CD14-positive monocyte (primary cell): ENCODE measurements around the gene NFATC2. TPM values are rescaled to one million over a fixed set of nuclear protein-coding genes. Genes with fewer than 3 reads are reported as not detected.

ENCODE experiments used
- DNase-seq, 3 donors: peaks; one replicate each; pipeline ENCODE4 v3.0.0-alpha.2; 2011 to 2022
- H2AFZ ChIP-seq: 2 replicates; pipeline ENCODE4 v1.6.0; 2012; ENCODE audit warnings: mild to moderate bottlenecking, low read depth, low read length, inconsistent platforms; ENCODE audit not compliant: insufficient read depth, poor library complexity, severe bottlenecking
- H3K27ac ChIP-seq, 2 donors: 1 replicate in 1 of 2; 2 replicates in 1 of 2; pipeline ENCODE4 v1.5.1; 2012 to 2013; ENCODE audit warnings: low read length in 2 of 2, control low read depth in 1 of 2, inconsistent platforms in 1 of 2, low read depth in 1 of 2, mild to moderate bottlenecking in 1 of 2
- H3K27me3 ChIP-seq, 2 donors: one replicate each; pipeline versions ENCODE4 v1.6.0 to v1.6.1; 2011 to 2013; ENCODE audit warnings: low read length in 2 of 2; ENCODE audit not compliant: control insufficient read depth in 2 of 2, insufficient read depth in 2 of 2
- H3K36me3 ChIP-seq, 2 donors: replicated peaks in 1 of 2; 1 replicate in 1 of 2; 2 replicates in 1 of 2; pipeline versions ENCODE4 v1.5.1 to v1.6.1; 2012 to 2013; ENCODE audit warnings: low read length in 2 of 2, control low read depth in 1 of 2, inconsistent platforms in 1 of 2, mild to moderate bottlenecking in 1 of 2; ENCODE audit not compliant: insufficient read depth in 2 of 2, control insufficient read depth in 1 of 2
- H3K4me1 ChIP-seq, 2 donors: 1 replicate in 1 of 2; 2 replicates in 1 of 2; pipeline versions ENCODE4 v1.5.1 to v1.6.1; 2012 to 2013; ENCODE audit warnings: low read length in 2 of 2, control low read depth in 1 of 2, inconsistent platforms in 1 of 2, mild to moderate bottlenecking in 1 of 2, moderate library complexity in 1 of 2; ENCODE audit not compliant: insufficient read depth in 2 of 2, control insufficient read depth in 1 of 2
- H3K4me2 ChIP-seq: replicated peaks from 2 replicates; pipeline ENCODE3; 2012; ENCODE audit warnings: low read length, moderate library complexity, mild to moderate bottlenecking; ENCODE audit not compliant: poor library complexity, severe bottlenecking; ENCODE audit errors: extremely low read depth
- H3K4me3 ChIP-seq, 3 experiments: fragments of 200-600 bp in 1 of 3; sonication (generic) in 1 of 3; replicated peaks in 1 of 3; 1 replicate in 2 of 3; 2 replicates in 1 of 3; pipeline ENCODE4 v1.5.1; 2011 to 2013; ENCODE audit warnings: low read length in 3 of 3, mild to moderate bottlenecking in 3 of 3, control low read depth in 2 of 3, low read depth in 2 of 3, inconsistent platforms in 1 of 3, moderate library complexity in 1 of 3
- H3K79me2 ChIP-seq: 2 replicates; pipeline ENCODE4 v1.6.0; 2012; ENCODE audit warnings: mild to moderate bottlenecking, control low read depth, inconsistent platforms, low read length, moderate library complexity; ENCODE audit not compliant: insufficient read depth
- H3K9ac ChIP-seq: 2 replicates; pipeline ENCODE4 v1.6.0; 2017; ENCODE audit warnings: low read length, mild to moderate bottlenecking; ENCODE audit not compliant: insufficient read depth, poor library complexity, severe bottlenecking
- H3K9me3 ChIP-seq, 2 donors: replicated peaks in 1 of 2; 1 replicate in 1 of 2; 2 replicates in 1 of 2; pipeline versions ENCODE4 v1.5.1 to v1.6.1; 2012 to 2013; ENCODE audit warnings: low read length in 2 of 2, control low read depth in 1 of 2; ENCODE audit not compliant: control insufficient read depth in 1 of 2, insufficient read depth in 1 of 2
- H4K20me1 ChIP-seq: 2 replicates; pipeline ENCODE4 v1.6.0; 2012; ENCODE audit warnings: mild to moderate bottlenecking, low read length, control low read depth, moderate library complexity; ENCODE audit not compliant: insufficient read depth
- H3K27ac Mint-ChIP-seq, 7 donors: one replicate each; pipeline ENCODE4 v1.8.0; 2020; ENCODE audit warnings: mild to moderate bottlenecking in 7 of 7, mixed read lengths in 7 of 7, moderate library complexity in 6 of 7, inconsistent platforms in 2 of 7
- H3K27me3 Mint-ChIP-seq, 3 donors: one replicate each; pipeline ENCODE4 v1.8.0; 2021 to 2022; ENCODE audit warnings: low read depth in 3 of 3, mild to moderate bottlenecking in 3 of 3, mixed read lengths in 3 of 3, moderate library complexity in 3 of 3, inconsistent platforms in 1 of 3
- H3K36me3 Mint-ChIP-seq, 2 donors: one replicate each; pipeline ENCODE4 v1.8.0; 2020; ENCODE audit warnings: mixed read lengths in 2 of 2, inconsistent platforms in 1 of 2, mild to moderate bottlenecking in 1 of 2
- H3K4me1 Mint-ChIP-seq: one replicate; pipeline ENCODE4 v1.8.0; 2020; ENCODE audit warnings: mild to moderate bottlenecking, mixed read lengths
- H3K4me3 Mint-ChIP-seq, 2 donors: one replicate each; pipeline ENCODE4 v1.8.0; 2020; ENCODE audit warnings: mild to moderate bottlenecking in 2 of 2, mixed read lengths in 2 of 2, moderate library complexity in 1 of 2
- H3K9me3 Mint-ChIP-seq, 7 donors: one replicate each; pipeline ENCODE4 v1.8.0; 2020 to 2022; ENCODE audit warnings: mixed read lengths in 7 of 7, mild to moderate bottlenecking in 6 of 7, moderate library complexity in 6 of 7, inconsistent platforms in 2 of 7
- WGBS: methylation state at CpG from one replicate; pipeline ENCODE4 v1.1.5; 2013; ENCODE audit warnings: missing lambda C conversion rate; ENCODE audit not compliant: insufficient coverage; 5-methylcytosine and 5-hydroxymethylcytosine counted together
- intact Hi-C, 2 donors: fragments of 100-400 bp; cut with micrococcal nuclease; formaldehyde crosslinking; loops; one replicate each; pipeline versions ENCODE4 v1.15.0 to v1.15.1; 2023
- polyA plus RNA-seq, 3 donors: library from polyadenylated mRNA; depleted of rRNA in 1 of 3; unstranded in 2 of 3; stranded (reverse) in 1 of 3; fragments of 300-500 nt in 2 of 3; fragments of >200 nt in 1 of 3; fragmentation: Illumina TruSeq in 2 of 3; gene quantifications; 1 replicate in 2 of 3; 2 replicates in 1 of 3; pipeline ENCODE4 v1.2.3, GENCODE V29; 2012 to 2021
- TF ChIP-seq, protein P1 (sequence below): fragments of 200-600 bp; IDR thresholded peaks from one replicate; pipeline ENCODE4 v1.8.0; 2022; ENCODE audit warnings: antibody characterized with exemption, mild to moderate bottlenecking

NFATC2 gene
- polyA plus RNA-seq, 3 donors, result 0.03 to 0.18 (median 0.11) TPM

DNA sequence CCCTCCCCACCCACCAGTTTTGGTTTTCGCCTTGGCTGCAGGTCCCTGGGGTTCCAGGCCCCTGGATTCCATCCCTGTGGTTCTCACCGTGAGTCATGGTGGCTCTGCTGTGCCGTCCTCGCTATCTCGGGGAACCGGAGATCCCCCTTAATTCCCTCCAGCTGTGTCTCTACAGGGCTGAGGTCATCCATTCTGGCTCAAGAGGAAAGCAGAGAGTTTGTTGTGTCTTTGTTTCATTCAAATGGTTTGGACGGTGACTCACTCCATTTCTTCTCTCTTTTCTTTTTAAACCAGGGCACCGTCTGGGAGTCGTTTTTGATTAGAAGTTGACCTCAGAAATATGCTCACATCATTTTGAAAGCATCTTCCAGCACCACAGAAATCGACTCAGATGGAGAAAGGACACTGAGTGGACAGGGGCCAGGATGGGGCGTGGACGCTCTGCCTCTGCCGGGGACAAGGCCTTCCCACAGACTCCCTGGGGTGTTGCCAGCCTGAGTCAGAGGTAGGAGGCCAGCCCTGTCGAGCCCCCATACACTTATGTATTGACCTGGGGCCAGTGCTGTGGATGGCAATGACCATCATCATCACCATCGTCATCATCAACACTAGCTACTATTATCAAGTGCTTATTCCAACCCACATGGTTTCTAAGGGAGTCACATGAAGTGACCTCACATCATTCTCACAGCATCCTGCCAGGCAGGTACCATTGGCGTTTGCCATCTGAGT is 176.2 kb downstream of the NFATC2 start:
- peaks cover 2 to 8% (median 2%) of the 10 kb centered on the region in 7 donors for H3K9me3 Mint-ChIP-seq
- no peak overlapping the region for H2AFZ ChIP-seq

DNA sequence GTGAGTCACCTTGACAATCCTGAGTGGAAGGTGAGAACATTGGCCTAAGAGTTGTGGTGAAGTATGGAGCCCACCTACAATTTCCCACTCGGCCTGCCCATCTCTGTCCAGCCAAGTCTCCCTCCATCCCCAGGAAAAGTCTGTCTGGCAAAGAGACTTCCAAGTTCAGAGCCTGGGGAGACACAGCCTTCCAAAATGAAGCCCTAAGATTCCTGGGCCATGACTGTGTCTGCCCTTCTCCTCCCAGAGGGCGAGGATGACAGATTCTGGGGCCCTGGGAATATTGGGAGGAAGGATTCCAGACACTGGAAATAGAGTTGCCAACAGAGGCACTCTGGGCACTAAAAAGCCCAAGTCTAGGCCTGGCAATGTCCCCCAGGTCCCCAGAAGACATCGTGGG is 176.8 kb downstream of the NFATC2 start:
- H3K36me3 Mint-ChIP-seq, result no peaks in the 10 kb centered on the region
- Histone ChIP-seq H3K27ac (no peak overlapping the region), H3K9ac (no peak overlapping the region), H3K4me2 (no peak overlapping the region), H4K20me1 (no peaks in the 10 kb centered on the region), H3K79me2 (no peaks in the 10 kb centered on the region), H3K27me3 (no peaks in the 10 kb centered on the region), H2AFZ (no peak overlapping the region), H3K36me3 (no peaks in the 10 kb centered on the region), H3K9me3 (no peaks in the 10 kb centered on the region), H3K4me3 (no peak overlapping the region), H3K4me1 (no peaks in the 10 kb centered on the region)
- DNase-seq, result no peak
- H3K27ac Mint-ChIP-seq, result no peak overlapping the region
- peaks cover 3 to 7% (median 6%) of the 10 kb centered on the region in 3 donors for H3K27me3 Mint-ChIP-seq
- WGBS, result 100% methylated on average over 1 of the region's 3 CpGs
- peaks cover 2 to 8% (median 2%) of the 10 kb centered on the region in 7 donors for H3K9me3 Mint-ChIP-seq
- TF ChIP-seq, protein P1, sequence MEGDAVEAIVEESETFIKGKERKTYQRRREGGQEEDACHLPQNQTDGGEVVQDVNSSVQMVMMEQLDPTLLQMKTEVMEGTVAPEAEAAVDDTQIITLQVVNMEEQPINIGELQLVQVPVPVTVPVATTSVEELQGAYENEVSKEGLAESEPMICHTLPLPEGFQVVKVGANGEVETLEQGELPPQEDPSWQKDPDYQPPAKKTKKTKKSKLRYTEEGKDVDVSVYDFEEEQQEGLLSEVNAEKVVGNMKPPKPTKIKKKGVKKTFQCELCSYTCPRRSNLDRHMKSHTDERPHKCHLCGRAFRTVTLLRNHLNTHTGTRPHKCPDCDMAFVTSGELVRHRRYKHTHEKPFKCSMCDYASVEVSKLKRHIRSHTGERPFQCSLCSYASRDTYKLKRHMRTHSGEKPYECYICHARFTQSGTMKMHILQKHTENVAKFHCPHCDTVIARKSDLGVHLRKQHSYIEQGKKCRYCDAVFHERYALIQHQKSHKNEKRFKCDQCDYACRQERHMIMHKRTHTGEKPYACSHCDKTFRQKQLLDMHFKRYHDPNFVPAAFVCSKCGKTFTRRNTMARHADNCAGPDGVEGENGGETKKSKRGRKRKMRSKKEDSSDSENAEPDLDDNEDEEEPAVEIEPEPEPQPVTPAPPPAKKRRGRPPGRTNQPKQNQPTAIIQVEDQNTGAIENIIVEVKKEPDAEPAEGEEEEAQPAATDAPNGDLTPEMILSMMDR, result no peak
- intact Hi-C loops, result no loop called here
- H3K4me3 Mint-ChIP-seq, result no peak overlapping the region
- H3K4me1 Mint-ChIP-seq, result no peaks in the 10 kb centered on the region

More for the DNA sequence above, 176.2 kb downstream of the NFATC2 start:
- TF ChIP-seq, protein P1, result no peak
- Histone ChIP-seq H3K27ac (no peak overlapping the region), H3K36me3 (no peaks in the 10 kb centered on the region), H4K20me1 (no peaks in the 10 kb centered on the region), H3K9ac (no peak overlapping the region), H3K9me3 (no peaks in the 10 kb centered on the region), H3K4me2 (no peak overlapping the region), H3K4me3 (no peak overlapping the region), H3K79me2 (no peaks in the 10 kb centered on the region), H3K4me1 (no peaks in the 10 kb centered on the region), H3K27me3 (no peaks in the 10 kb centered on the region)
- intact Hi-C loops, result no loop called here
- H3K4me3 Mint-ChIP-seq, result no peak overlapping the region
- no peak for DNase-seq
- H3K4me1 Mint-ChIP-seq, result no peaks in the 10 kb centered on the region
- H3K36me3 Mint-ChIP-seq, result no peaks in the 10 kb centered on the region
- no peak overlapping the region for H3K27ac Mint-ChIP-seq
- H3K27me3 Mint-ChIP-seq, result peaks cover 3 to 6% (median 6%) of the 10 kb centered on the region in 3 donors
- WGBS, result 96% methylated on average over 7 of the region's 16 CpGs
